AG08396 (cell line): ENCODE measurements around the gene COL12A1.
A peak's percentile ranks its signal among the peaks of the same experiment; 100 is the strongest.

Experiments
- DNase-seq: peaks from one replicate; pipeline ENCODE4 v3.0.0; 2012; ENCODE audit warnings: low spot score, mixed read lengths

COL12A1 gene

DNA sequence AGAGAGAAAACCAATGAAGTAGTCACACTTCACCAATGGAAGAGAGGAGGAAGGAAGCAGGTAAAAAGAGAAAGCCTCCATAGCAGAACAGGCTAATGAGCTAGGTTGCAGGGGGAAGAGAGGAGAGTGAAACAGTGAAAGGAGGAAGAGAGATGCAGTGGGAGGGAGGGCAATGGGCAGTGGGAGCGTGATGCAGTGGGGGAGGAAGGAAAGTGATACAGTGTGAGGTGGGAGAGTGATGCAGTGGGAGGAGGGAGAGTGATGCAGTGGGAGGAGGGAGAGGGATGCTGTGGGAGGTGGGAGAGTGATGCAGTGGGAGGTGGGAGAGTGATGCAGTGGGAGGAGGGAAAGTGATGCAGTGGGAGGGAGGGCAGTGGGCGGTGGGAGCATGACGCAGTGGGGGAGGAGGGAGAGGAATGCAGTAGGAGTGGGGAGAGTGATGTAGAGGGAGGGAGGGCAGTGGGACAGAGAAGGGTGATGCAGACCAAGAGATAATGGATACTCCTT is 29.7 kb downstream of the COL12A1 start:
- DNase-seq: no peak

DNA sequence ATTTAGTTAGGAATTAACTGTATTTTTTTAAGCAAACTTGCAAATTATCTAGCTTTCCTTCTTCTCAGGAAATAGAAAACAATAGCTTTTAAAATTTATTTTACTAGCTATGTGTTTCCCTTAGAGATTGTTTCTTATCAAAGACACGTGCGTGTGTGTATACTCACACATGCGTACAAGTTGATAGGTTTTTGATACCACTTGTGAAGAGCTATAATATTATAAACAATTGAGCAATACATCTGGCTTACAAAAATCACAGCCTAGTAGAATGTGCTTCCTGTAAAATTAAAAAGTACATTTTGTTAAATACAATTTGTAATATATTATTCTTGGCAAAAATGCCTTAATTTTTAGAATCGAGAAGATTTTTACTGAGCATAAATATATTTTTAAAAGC is 33.9 kb downstream of the COL12A1 start:
- no peak for DNase-seq

GRCh38 chr6:75171567-75171966 is 34.3 kb downstream of the COL12A1 start:
- no peak for DNase-seq

GRCh38 chr6:75170691-75171560 is 34.9 kb downstream of the COL12A1 start:
- no peak for DNase-seq

DNA sequence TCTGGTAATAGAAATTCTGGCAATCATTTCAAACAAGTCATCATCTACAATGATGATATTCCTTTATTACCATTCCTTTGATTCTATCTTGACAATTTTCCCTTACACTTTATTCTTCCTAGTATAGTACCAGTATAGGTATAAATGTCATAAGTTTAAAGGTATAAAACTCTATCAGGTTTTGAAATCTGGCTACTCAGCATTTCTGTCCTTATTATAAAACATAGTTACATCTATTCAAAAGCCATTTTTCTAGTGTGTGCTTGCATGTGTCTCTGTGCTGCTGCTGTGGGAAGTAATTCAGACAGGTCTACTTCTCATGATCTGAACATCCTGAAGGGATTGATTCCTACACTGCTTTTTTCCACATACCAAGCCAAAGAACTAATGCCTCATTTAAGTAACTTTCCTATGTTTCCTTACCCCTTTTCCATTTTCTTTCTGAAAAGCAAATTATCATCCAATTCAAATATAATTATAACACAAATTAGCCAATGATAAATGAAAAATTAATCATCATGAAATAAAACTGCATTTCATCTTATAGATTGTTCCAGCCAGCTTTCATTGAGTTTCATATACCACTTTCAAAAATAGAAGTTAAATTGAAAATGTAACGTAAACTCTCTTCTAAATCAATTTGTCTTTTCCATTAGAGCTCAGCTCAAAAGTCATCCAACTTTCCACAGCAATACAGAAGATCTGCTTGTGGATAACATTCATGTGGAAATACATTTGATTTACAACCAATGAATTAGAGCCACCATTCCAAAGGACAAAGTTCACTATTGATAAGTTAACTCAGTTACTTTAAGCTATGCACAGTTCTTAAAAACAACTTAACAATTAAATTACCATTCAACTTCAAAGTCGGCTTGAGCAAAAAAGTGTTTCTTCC is 35.9 kb downstream of the COL12A1 start:
- no peak for DNase-seq

DNA sequence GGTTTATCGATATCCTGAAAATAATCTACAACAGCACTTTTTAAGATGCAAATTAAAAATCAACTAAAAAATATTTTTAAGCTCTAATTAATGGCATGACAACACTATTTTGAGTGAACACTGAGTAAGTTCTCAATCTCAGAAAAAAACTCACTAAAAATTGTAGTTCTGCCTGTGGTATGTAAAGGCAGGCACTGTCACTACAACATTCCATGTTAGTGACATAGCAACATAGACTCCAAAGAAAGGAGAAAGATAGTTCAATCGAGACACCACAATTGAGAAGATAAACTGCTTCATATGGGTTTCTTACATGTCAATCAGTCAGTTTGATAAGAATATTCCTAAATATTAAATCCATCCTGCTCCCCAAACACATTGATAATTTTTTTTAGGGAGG is 38.0 kb downstream of the COL12A1 start:
- no peak for DNase-seq

- DNase-seq: no peak
Measured at GRCh38 chr6:75167325-75167724, 38.5 kb downstream of the COL12A1 start.

DNA sequence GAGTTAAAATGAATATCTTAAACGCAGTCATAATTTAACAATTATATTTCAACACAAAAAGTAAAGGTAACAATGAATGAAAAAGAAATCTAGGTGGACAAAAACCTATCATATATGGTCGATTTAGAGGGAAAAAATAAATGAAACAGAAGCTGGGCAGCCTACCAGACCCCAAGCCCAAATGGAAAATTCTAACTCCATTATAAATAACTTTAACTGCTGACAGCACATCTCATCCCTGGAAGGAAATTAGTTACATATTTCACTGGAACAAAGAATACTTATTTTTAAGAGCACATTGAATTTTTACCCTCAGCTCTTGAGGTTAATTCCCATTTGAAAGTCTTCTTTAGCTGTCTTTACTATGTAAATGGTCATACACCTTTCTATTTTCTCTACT is 39.1 kb downstream of the COL12A1 start:
- no peak for DNase-seq

GRCh38 chr6:75166236-75166635 is 39.6 kb downstream of the COL12A1 start:
- DNase-seq: no peak

GRCh38 chr6:75158176-75158575 is 47.7 kb downstream of the COL12A1 start:
- DNase-seq: no peak

- no peak for DNase-seq
Measured at GRCh38 chr6:75157336-75157735, 48.5 kb downstream of the COL12A1 start.

DNA sequence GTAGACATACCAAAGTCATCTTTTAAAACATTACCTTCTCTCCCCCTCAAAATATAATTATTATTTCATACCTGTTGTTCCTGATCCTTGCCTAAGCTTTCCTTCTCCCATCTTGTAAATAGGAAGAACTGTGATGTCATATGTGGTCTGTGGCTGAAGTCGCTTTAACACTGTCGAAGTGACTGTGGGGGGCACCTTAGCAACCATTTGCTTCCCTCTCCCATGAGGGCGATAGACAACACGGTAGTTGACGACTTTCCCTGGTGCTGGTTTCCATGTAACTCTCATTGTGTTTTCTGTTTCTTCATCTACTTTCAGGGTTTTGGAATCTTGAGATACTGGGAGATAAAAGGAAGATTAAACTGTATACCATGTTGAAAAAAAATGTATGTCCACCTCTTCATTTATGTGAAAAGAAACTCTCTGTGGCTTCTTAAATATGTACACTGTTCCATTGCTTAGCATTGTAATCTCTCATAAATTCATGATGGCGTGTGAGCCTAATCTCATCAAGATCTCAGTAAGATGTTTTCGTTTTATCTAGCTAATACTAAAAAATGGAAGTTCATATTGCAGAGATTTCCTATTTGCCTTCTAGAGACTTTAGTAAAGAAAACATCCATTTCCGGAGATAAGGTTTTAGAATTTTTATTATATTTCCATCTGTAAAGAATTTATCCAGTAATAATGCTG is 49.5 kb downstream of the COL12A1 start:
- no peak for DNase-seq

- DNase-seq: no peak
Measured at GRCh38 chr6:75155631-75156030, 50.2 kb downstream of the COL12A1 start.

DNA sequence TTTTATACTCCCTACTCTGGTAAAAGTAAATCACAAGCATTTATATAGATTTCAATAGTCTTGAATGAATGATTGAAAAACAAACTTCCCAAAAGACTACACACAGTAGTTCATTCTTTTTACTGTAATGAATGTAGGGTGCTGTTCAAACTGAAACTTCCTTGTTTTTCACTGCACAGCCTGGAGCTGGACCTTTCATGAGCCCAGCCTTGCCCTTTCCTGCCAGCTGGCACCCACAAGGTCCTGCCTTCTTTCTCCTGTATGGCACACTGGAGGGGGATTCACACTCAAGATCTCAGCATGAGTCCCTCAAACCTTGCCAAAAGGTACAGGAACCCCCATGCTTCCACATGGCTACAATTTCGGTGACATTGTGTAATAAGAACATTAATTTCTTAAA is 50.9 kb downstream of the COL12A1 start:
- DNase-seq: no peak

DNA sequence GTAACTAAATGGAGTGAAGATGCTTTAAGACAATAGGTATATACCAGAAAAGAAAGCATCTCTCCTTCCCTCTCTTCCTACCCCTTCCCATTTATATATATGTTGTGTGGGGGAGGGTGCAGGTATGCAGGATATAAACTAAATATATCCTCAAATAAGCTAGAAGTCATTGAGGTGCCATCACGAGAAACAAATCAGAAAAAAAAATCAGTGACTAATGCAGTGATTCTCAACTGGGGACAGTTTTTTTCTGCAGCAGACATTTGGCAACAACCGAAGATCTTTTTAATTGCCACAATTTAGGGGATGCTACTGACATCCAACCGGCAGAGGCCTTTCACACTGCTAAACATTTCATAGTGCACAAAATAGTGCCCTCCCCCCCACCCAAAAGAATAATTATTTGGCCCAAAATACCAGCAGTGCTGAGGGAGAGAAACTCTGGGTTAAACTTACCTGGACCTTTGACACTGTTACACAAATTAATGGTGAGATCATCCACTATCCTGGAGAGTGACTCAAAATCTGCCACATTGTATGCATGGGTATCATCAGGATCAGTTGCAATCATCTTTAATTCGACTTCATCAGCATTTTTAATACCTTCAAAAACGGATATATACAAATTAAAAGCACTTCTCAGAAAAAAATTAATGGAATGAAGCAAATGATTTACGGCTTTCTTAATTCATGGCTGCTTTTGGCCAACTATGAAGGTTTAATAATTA is 55.0 kb downstream of the COL12A1 start:
- DNase-seq: no peak

DNA sequence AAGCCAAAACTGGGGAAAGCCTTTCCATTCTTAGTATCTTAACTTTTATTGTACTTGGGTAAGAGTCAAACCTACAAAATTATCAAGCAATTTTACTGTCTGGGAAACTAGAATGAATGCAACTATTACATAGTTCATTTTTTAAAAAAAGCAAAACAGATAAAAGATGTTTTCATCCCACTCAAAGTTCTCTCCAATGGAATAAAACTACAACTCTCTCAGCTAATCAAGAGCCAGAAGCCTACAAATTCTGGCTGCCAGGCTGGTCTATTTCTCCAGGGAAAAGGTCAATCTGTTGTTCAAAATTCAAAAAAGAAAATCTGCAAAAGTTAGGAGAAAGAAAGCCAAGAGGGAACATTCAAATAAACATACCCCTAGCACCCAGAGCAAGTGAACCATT is 56.2 kb downstream of the COL12A1 start:
- DNase-seq: no peak

DNA sequence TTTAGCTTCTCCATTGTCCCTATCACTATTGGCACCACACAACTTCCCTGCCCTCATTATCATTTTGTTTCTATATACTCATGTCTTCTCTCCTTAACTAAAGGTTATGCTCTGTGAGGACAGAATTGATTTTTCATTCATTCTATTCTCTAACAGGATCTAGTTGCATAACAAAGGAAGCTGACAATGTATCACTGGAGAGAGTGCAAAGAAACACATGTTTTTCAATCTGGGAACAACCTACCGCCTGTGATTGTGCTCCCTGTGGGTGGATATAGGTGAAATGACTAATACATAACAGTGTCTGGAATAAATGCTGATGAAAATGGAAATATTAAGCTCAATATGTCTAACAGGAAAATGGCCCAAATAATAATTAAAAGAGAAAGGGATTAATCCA is 56.6 kb downstream of the COL12A1 start:
- DNase-seq: no peak

GRCh38 chr6:75147512-75147911 is 58.3 kb downstream of the COL12A1 start:
- DNase-seq: no peak

- no peak for DNase-seq
Measured at GRCh38 chr6:75145976-75146375, 59.9 kb downstream of the COL12A1 start.

GRCh38 chr6:75145211-75145610 is 60.6 kb downstream of the COL12A1 start:
- no peak for DNase-seq

GRCh38 chr6:75144386-75144785 is 61.5 kb downstream of the COL12A1 start:
- no peak for DNase-seq

DNA sequence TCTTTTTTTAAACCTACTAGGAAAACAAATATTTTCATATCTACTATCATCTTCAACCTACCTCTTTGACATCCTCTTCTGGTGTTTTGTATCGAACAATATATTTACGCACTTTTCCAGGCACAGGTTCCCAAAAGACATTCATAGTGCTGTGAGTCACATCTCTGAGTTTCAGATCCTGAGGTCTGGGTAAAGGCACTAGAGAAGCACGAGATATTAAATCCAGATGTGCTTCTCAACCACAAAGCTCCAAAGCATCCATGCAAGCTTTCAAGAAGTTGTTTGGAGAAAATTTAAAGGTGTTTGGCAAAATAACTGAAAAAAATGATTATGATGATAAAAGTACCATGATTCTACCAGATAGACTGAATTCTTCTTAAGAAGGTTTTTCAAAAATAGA is 62.7 kb downstream of the COL12A1 start:
- peak; percentile 32 for DNase-seq
